GM10248 (cell line): ENCODE measurements around the gene DOLPP1.

ENCODE experiments used
- CTCF ChIA-PET: fragments of 300-600 bp; sonication (Branson Sonifier 250); formaldehyde crosslinking; extraction: SDS; loops from one replicate; lab custom pipeline; 2021; ENCODE audit warnings: antibody characterized with exemption; lab: Yijun Ruan, JAX
- POLR2A ChIA-PET: fragments of 350-650 bp; sonication (Branson Sonifier 250); formaldehyde crosslinking; extraction: SDS; loops from one replicate; lab custom pipeline; 2020; ENCODE audit warnings: antibody characterized with exemption; lab: Yijun Ruan, JAX
- DNase-seq: peaks from one replicate; pipeline ENCODE4 v3.0.0; 2012; ENCODE audit errors: extremely low spot score
- TF ChIP-seq, protein P1 (sequence below): IDR thresholded peaks from 2 replicates; pipeline ENCODE4 v1.5.1; 2012; ENCODE audit warnings: mild to moderate bottlenecking, low read depth; ENCODE audit errors: extremely low read depth, missing control alignments, control extremely low read depth

Gene DOLPP1

DNA sequence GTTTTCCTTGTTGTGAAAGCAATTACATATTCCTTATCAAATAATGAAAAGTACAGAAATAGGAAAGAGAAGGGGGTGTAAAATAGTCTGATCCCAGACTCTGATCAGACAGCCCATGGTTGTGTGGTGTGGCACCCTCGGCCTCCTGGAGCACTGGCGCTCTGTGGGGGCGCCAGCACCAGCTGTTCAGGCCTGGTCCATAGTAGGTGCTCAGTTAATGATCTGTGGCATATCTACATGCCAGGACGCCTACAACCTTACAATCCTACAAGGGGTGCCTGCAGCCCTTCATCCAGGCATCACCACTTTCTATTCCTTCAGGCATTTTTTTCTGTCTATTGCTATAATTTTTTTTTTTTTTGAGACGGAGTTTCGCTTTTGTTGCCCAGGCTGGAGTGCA is 27.9 kb upstream of the DOLPP1 start:
- ChIA-PET CTCF (no interaction called here), POLR2A (no interaction called here)
- TF ChIP-seq, protein P1, sequence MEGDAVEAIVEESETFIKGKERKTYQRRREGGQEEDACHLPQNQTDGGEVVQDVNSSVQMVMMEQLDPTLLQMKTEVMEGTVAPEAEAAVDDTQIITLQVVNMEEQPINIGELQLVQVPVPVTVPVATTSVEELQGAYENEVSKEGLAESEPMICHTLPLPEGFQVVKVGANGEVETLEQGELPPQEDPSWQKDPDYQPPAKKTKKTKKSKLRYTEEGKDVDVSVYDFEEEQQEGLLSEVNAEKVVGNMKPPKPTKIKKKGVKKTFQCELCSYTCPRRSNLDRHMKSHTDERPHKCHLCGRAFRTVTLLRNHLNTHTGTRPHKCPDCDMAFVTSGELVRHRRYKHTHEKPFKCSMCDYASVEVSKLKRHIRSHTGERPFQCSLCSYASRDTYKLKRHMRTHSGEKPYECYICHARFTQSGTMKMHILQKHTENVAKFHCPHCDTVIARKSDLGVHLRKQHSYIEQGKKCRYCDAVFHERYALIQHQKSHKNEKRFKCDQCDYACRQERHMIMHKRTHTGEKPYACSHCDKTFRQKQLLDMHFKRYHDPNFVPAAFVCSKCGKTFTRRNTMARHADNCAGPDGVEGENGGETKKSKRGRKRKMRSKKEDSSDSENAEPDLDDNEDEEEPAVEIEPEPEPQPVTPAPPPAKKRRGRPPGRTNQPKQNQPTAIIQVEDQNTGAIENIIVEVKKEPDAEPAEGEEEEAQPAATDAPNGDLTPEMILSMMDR: no peak
- DNase-seq: no peak

DNA sequence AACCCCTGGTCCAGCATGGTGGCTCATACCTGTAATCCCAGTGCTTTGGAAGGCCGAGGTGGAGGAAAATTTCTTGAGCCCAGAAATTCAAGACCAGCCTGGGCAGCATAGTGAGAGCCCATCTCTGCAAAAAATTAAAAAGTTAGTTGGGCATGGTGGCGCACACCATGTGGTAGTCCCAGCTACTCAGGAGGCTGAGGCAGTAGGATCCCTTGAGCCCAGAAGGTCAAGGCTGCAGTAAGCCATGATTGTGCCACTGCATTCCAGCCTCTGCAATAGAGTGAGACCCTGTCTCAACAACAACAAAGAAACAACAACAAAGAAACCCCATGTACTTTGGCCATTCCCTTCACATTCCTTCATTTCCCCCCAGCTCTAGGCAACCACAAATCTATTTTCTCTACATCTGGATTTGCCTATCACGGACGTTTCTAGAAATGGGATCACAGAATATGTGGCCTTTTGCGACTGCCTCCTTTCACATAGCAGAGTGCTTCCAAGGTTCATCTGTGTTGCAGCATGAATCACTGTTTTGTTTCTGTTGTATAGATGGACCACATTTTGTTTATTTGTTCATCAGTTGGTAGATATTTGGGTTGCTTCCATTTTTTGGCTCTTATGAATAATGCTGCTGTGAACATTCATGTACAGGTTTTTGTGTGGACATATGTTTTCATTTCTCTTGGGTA is 26.6 kb upstream of the DOLPP1 start:
- TF ChIP-seq, protein P1: no peak
- no peak for DNase-seq
- POLR2A ChIA-PET: no interaction called here
- CTCF ChIA-PET: interaction anchor here (0.9 kb wide), 1 partner anchor 51 kb away, joined by 3 read pairs; no protein-coding TSS in a partner anchor

DNA sequence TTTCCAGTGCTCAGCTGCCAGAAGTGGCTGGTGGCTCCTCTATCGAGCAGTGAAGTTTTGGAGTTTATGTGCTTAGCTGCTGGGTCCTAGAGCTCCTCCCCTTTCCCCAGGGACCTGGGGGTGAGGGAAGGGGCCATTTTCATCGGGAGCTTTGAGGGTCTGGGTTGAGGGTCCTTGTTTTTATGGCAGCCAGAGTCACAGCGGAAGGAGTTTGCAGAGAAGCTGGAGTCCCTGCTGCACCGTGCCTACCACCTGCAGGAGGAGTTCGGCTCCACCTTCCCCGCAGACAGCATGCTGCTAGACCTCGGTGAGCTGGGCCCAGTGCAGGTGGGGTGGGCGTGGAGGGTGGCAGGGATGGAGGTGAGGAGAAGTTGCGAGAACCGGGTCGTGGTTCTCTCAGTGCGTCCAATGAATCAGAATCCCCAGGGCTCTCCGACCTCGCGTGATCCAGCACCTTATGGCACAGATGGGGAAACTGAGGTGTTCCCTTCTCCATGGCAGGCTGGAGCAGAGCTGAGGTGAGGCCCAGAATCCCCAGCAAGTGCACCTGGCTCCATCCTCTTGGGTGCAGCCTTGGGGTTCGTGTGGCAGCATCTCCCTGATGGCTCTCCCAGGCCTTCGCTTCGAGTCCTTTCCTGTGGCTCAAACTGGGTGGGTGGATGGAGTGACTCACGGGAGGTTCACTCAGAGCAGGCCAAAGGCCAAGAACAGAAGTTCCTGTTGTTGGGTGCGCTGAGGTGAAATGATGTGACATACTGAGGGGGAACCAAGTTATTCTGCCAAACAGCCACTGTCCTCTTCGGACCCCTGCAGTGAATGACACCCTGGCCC is 21.7 kb upstream of the DOLPP1 start:
- ChIA-PET POLR2A (interaction anchor here (0.6 kb wide), 1 partner anchor 787 kb away, joined by 5 read pairs; no protein-coding TSS in a partner anchor), CTCF (interaction anchor here (2.4 kb wide), 1 partner anchor 31 kb away, joined by 7 read pairs; the partner anchor contains the start of gene SH3GLB2)
- no peak for DNase-seq
- TF ChIP-seq, protein P1: no peak

DNA sequence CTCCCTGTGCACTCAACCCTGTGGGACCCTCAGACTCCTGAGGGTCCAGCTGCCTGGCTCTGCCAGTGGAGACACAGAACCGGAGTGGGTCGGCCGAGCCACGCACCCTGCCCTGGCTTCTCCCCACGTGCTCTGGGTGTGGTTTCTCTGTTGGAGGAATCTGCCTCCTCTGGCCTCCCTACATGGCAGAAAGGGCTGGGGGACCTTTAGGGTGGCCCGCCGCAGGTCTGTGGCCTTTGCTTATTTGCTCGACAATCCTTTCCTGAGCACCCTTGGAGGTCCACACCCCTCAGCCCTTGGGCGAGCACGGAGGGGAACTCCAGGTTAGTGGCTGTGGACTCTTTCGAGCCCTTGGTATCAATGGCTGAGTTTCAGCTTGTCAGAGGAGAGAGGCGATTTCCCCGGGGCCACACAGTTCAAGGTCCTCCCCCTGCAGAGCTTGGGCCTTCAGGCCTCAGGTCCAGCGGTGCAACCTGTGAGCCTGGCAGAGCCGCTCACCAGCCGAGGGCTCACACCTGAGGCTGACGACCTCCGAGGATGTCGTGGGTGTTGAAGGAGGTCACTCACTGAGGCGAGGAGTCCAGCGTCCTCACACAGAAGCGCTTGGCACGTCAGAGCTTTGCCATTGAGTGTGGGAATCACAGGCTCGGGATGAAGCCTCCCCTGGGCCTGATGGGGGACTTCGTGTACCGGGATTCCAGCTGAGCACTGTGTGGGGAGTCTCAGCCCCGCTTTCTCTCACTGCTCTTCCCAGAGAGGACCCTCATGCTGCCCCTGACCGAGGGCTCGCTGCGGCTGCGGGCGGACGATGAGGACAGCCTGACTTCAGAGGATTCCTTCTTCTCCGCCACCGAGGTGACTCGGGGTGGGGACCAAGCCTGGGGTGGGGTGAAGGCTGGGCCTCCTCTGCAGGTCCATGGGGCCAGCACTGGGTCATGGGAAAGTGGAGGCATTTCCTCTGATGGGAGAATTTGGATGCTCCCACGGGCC is 20.8 kb upstream of the DOLPP1 start:
- no peak for DNase-seq
- TF ChIP-seq, protein P1: no peak
- ChIA-PET POLR2A (no interaction called here), CTCF (interaction anchor here (1.0 to 2.4 kb wide), 2 partner anchors 32 kb away, joined by 4 to 7 read pairs; partner anchors contain the start of gene SH3GLB2)

DNA sequence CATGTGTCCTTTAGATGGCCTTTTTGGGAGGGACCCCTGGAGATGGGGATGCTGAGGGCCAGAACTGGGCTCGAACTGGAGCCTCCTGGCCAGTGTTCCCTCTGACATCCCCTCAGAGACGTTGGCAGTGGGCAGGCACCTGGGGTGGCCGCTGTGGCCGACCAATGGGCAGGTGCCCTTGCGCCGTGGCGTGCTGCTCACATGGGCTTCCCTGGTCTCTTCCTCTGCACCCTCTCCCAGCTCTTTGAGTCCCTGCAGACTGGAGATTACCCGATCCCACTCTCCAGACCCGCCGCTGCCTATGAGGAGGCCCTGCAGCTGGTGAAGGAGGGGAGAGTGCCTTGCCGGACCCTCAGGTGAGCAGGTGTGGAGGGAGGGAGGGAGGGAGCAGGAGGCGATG is 19.9 kb upstream of the DOLPP1 start:
- CTCF ChIA-PET: interaction anchor here (1.0 kb wide), 1 partner anchor 33 kb away, joined by 4 read pairs; the partner anchor contains the start of gene SH3GLB2
- POLR2A ChIA-PET: no interaction called here
- TF ChIP-seq, protein P1: no peak
- no peak for DNase-seq
